ENCODE measurements around the gene CRYBA4. TPM values are rescaled to one million over a fixed set of nuclear protein-coding genes. Genes with fewer than 3 reads are reported as not detected.

CRYBA4 gene
- total and polyA plus RNA-seq, 8 donors = 0.21 to 0.87 (median 0.43) TPM; not detected in 2

GRCh38 chr22:26648528-26649388 lies 27.0 kb downstream of the CRYBA4 start:
- no peaks in the 10 kb centered on the region for H3K9me3 ChIP-seq
- H3K36me3 ChIP-seq = no peaks in the 10 kb centered on the region
- peak overlapping the region in 1 of 2 donors; percentile 59 for H3K27ac ChIP-seq
- peaks cover 0 to 23% of the 10 kb centered on the region in 2 donors for H3K27me3 ChIP-seq
- intact Hi-C loops (cut with DNase I) = no loop called here
- TF ChIP-seq CTCF (IDR thresholded peaks at IDR 0.05) = no peak
- DNase-seq (no peak), ATAC-seq (peak; percentile 21)
- H3K4me3 ChIP-seq = no peak overlapping the region
- H3K4me1 ChIP-seq = peaks cover 0 to 55% of the 10 kb centered on the region in 2 donors

- Histone ChIP-seq H3K4me3 (no peak overlapping the region), H3K27me3 (peaks cover 0 to 25% of the 10 kb centered on the region in 2 donors), H3K9me3 (no peaks in the 10 kb centered on the region), H3K27ac (no peak overlapping the region), H3K4me1 (peaks cover 0 to 36% of the 10 kb centered on the region in 2 donors), H3K36me3 (no peaks in the 10 kb centered on the region)
- no peak for DNase-seq
- intact Hi-C loops (cut with DNase I) = no loop called here
- no peak for TF ChIP-seq CTCF (IDR thresholded peaks at IDR 0.05)
- ATAC-seq = no peak
Observed at GRCh38 chr22:26650722-26651421, 29.1 kb downstream of the CRYBA4 start.

- Histone ChIP-seq H3K4me1 (peaks cover 0 to 30% of the 10 kb centered on the region in 2 donors), H3K27me3 (peaks cover 3 to 26% of the 10 kb centered on the region in 2 donors), H3K36me3 (no peaks in the 10 kb centered on the region), H3K4me3 (no peak overlapping the region), H3K9me3 (no peaks in the 10 kb centered on the region), H3K27ac (no peak overlapping the region)
- ATAC-seq (no peak), DNase-seq (no peak)
- intact Hi-C loops (cut with DNase I) = no loop called here
- TF ChIP-seq CTCF (IDR thresholded peaks at IDR 0.05) = no peak
Observed at GRCh38 chr22:26651815-26652214, 30.1 kb downstream of the CRYBA4 start.

- Histone ChIP-seq H3K36me3 (no peaks in the 10 kb centered on the region), H3K4me3 (peak within 1 kb of the TSS in 1 of 2 donors; percentile 41), H3K4me1 (peaks cover 12 to 41% of the 10 kb centered on the region in 2 donors), H3K9me3 (no peaks in the 10 kb centered on the region), H3K27ac (peak within 1 kb of the TSS in 1 of 2 donors; percentile 57), H3K27me3 (peaks cover 29 to 45% of the 10 kb centered on the region in 2 donors)
- TF ChIP-seq CTCF (IDR thresholded peaks at IDR 0.05) = no peak
- peak in 2 of 4 donors; percentile 49 to 90 for DNase-seq
- intact Hi-C loops (cut with DNase I) = no loop called here
- peak; percentile 35 for ATAC-seq
Observed at GRCh38 chr22:26656891-26657851, 35.4 kb downstream of the CRYBA4 start, which contains the start of gene MIAT. Gene MIAT, plus strand, starts transcription at chr22:26657588.

All from left lung (tissue), 10 donors.